GM12878 (cell line): ENCODE data around the gene WASHC1.
"Not testable (repeated sequence)": the region's sequence is repeated elsewhere in the genome, so short reads cannot be mapped to it uniquely, and the experiment has no call there.

Experiments used
- BRCA1 ChIP-seq: IDR thresholded peaks from 2 replicates; pipeline ENCODE4 v1.6.1; 2011; ENCODE audit warnings: low read depth, low read length, improper control_type of control experiment
- CBX5 ChIP-seq: sonication (generic); IDR thresholded peaks from 2 replicates; pipeline ENCODE4 v1.6.1; 2016; ENCODE audit warnings: low read depth, moderate library complexity, mild to moderate bottlenecking, inconsistent platforms
- CREM ChIP-seq: IDR thresholded peaks from 2 replicates; pipeline ENCODE4 v1.6.1; 2014; ENCODE audit warnings: antibody characterized with exemption, low read depth
- EZH2 ChIP-seq: IDR thresholded peaks from 2 replicates; pipeline ENCODE4 v1.6.1; 2012; ENCODE audit warnings: low read depth, mild to moderate bottlenecking, control low read depth, inconsistent platforms, low read length, borderline replicate concordance; ENCODE audit not compliant: control insufficient read depth
- HCFC1 ChIP-seq: fragments of 150-350 bp; IDR thresholded peaks from 2 replicates; pipeline ENCODE4 v1.6.1; 2014; ENCODE audit warnings: low read length
- NR2C1 ChIP-seq: fragments of 450-650 bp; IDR thresholded peaks from 2 replicates; pipeline ENCODE4 v1.6.1; 2017; ENCODE audit warnings: antibody characterized with exemption, mild to moderate bottlenecking, moderate library complexity
- NR2F1 ChIP-seq: fragments of 450-650 bp; conservative IDR thresholded peaks from 2 replicates; pipeline ENCODE4 v1.6.1; 2017; ENCODE audit warnings: mild to moderate bottlenecking
- PKNOX1 ChIP-seq: fragments of 450-650 bp; IDR thresholded peaks from 2 replicates; pipeline ENCODE4 v1.6.1; 2016; ENCODE audit warnings: mild to moderate bottlenecking
- ZZZ3 ChIP-seq: IDR thresholded peaks from 2 replicates; pipeline ENCODE4 v1.6.1; 2011; ENCODE audit warnings: low read depth; ENCODE audit not compliant: control insufficient read depth, insufficient read length
- TF ChIP-seq, protein P1 (sequence below), 3 experiments: IDR thresholded peaks in 2 of 3; conservative IDR thresholded peaks in 1 of 3; 2 replicates each; pipeline ENCODE4 v1.5.1; 2011; ENCODE audit warnings: low read depth in 3 of 3, low read length in 3 of 3, mild to moderate bottlenecking in 3 of 3, control low read depth in 2 of 3, moderate library complexity in 2 of 3, inconsistent platforms in 1 of 3, mixed read lengths in 1 of 3; ENCODE audit not compliant: control insufficient read depth in 2 of 3, insufficient read depth in 1 of 3; ENCODE audit errors: extremely low read depth in 1 of 3
- TF ChIP-seq, protein P2 (sequence below): IDR thresholded peaks from 2 replicates; pipeline ENCODE4 v1.6.1; 2012; ENCODE audit warnings: low read depth, low read length, improper control_type of control experiment
- TF ChIP-seq, protein P3 (sequence below): fragments of 450-650 bp; formaldehyde crosslinking; IDR thresholded peaks from 2 replicates; pipeline ENCODE4 v1.4.0; 2020; ENCODE audit warnings: mild to moderate bottlenecking, moderate library complexity

- TF ChIP-seq NR2C1, EZH2, NR2F1, CBX5, BRCA1, ZZZ3, CREM, PKNOX1, HCFC1: not testable (repeated sequence)
- TF ChIP-seq, protein P1, sequence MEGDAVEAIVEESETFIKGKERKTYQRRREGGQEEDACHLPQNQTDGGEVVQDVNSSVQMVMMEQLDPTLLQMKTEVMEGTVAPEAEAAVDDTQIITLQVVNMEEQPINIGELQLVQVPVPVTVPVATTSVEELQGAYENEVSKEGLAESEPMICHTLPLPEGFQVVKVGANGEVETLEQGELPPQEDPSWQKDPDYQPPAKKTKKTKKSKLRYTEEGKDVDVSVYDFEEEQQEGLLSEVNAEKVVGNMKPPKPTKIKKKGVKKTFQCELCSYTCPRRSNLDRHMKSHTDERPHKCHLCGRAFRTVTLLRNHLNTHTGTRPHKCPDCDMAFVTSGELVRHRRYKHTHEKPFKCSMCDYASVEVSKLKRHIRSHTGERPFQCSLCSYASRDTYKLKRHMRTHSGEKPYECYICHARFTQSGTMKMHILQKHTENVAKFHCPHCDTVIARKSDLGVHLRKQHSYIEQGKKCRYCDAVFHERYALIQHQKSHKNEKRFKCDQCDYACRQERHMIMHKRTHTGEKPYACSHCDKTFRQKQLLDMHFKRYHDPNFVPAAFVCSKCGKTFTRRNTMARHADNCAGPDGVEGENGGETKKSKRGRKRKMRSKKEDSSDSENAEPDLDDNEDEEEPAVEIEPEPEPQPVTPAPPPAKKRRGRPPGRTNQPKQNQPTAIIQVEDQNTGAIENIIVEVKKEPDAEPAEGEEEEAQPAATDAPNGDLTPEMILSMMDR (IDR thresholded peaks at IDR 0.05 in 2 of 3, conservative IDR thresholded peaks at IDR 0.05 in 1 of 3; ENCODE audit: control insufficient read depth in 2 of 3, extremely low read depth in 1 of 3, insufficient read depth in 1 of 3, low read depth in 3 of 3, low read length in 3 of 3): not testable (repeated sequence)
- TF ChIP-seq, protein P2, sequence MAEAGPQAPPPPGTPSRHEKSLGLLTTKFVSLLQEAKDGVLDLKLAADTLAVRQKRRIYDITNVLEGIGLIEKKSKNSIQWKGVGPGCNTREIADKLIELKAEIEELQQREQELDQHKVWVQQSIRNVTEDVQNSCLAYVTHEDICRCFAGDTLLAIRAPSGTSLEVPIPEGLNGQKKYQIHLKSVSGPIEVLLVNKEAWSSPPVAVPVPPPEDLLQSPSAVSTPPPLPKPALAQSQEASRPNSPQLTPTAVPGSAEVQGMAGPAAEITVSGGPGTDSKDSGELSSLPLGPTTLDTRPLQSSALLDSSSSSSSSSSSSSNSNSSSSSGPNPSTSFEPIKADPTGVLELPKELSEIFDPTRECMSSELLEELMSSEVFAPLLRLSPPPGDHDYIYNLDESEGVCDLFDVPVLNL: not testable (repeated sequence)
- TF ChIP-seq, protein P3, sequence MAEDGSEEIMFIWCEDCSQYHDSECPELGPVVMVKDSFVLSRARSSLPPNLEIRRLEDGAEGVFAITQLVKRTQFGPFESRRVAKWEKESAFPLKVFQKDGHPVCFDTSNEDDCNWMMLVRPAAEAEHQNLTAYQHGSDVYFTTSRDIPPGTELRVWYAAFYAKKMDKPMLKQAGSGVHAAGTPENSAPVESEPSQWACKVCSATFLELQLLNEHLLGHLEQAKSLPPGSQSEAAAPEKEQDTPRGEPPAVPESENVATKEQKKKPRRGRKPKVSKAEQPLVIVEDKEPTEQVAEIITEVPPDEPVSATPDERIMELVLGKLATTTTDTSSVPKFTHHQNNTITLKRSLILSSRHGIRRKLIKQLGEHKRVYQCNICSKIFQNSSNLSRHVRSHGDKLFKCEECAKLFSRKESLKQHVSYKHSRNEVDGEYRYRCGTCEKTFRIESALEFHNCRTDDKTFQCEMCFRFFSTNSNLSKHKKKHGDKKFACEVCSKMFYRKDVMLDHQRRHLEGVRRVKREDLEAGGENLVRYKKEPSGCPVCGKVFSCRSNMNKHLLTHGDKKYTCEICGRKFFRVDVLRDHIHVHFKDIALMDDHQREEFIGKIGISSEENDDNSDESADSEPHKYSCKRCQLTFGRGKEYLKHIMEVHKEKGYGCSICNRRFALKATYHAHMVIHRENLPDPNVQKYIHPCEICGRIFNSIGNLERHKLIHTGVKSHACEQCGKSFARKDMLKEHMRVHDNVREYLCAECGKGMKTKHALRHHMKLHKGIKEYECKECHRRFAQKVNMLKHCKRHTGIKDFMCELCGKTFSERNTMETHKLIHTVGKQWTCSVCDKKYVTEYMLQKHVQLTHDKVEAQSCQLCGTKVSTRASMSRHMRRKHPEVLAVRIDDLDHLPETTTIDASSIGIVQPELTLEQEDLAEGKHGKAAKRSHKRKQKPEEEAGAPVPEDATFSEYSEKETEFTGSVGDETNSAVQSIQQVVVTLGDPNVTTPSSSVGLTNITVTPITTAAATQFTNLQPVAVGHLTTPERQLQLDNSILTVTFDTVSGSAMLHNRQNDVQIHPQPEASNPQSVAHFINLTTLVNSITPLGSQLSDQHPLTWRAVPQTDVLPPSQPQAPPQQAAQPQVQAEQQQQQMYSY (CRISPR knock-in tag): not testable (repeated sequence)
Observed at GRCh38 chr9:48190-48842, 19.1 kb upstream of the WASHC1 start.
